ENCODE results near the gene ETHE1. TPM values are rescaled to one million over a fixed set of nuclear protein-coding genes. Genes with fewer than 3 reads are reported as not detected.

The ETHE1 gene
- total and polyA plus RNA-seq, 4 donors = 22.2 to 30.4 (median 24.9) TPM

DNA sequence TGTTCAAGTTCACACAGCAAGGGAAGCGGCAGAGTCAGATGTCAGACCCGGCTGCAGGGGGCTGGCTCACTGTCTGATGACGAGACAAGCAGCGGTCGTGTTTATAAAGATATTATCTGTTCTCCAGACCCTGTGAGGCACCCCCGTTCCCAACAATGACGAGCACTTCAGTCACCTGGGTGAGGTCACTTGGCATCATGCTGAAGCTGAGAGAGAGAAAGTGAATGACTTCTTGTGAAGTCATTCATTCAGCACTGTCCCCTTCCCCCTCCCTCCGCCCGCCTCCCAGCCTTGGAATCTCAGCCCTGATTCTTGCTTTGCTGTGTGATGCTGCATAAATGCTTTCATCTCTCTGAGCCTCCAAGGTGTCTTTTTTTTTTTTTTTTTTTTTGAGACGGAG lies 56.7 kb downstream of the ETHE1 start:
- Histone ChIP-seq H3K4me1 (ENCODE audit: control insufficient read depth, insufficient read depth, low read length) (peaks cover 11% of the 10 kb centered on the region), H3K9me3 (ENCODE audit: control insufficient read depth, insufficient read depth, low read length) (no peaks in the 10 kb centered on the region), H3K27me3 (ENCODE audit: control insufficient read depth, insufficient read depth, low read length) (peaks cover 10% of the 10 kb centered on the region), H3K36me3 (ENCODE audit: control insufficient read depth, insufficient read depth, low read length) (no peaks in the 10 kb centered on the region), H3K4me3 (ENCODE audit: low read depth, low read length) (no peak overlapping the region), H3K27ac (ENCODE audit: low read depth, low read length) (no peak overlapping the region)
- WGBS (ENCODE audit: insufficient coverage) = 47% methylated on average over 5 of the region's 10 CpGs
- no peak for DNase-seq (ENCODE audit: low read depth in 4 of 6, low spot score in 6 of 6)

DNA sequence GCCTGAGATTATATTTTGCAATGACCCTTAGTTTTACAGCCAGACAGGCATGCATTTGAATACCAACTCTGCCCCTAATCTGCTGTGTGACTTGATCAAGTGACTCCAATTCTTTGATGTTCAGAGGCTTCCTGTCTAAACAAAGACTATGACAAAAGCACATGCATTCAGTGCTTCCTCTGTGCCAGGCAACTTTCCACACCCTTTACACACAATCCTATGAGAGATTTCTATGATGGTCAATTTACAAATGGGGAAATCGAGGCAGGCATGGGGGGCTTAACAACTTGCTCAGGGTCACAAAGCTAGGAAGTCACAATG lies 57.9 kb downstream of the ETHE1 start:
- no peak overlapping the region for H3K4me3 ChIP-seq (ENCODE audit: low read depth, low read length)
- no peaks in the 10 kb centered on the region for H3K9me3 ChIP-seq (ENCODE audit: control insufficient read depth, insufficient read depth, low read length)
- no peak overlapping the region for H3K27ac ChIP-seq (ENCODE audit: low read depth, low read length)
- no CpG with 5 or more reads among the region's 1 CpG for WGBS (ENCODE audit: insufficient coverage)
- H3K27me3 ChIP-seq (ENCODE audit: control insufficient read depth, insufficient read depth, low read length) = peaks cover 19% of the 10 kb centered on the region
- H3K4me1 ChIP-seq (ENCODE audit: control insufficient read depth, insufficient read depth, low read length) = peaks cover 16% of the 10 kb centered on the region
- no peaks in the 10 kb centered on the region for H3K36me3 ChIP-seq (ENCODE audit: control insufficient read depth, insufficient read depth, low read length)
- no peak for DNase-seq (ENCODE audit: low read depth in 4 of 6, low spot score in 6 of 6)

DNA sequence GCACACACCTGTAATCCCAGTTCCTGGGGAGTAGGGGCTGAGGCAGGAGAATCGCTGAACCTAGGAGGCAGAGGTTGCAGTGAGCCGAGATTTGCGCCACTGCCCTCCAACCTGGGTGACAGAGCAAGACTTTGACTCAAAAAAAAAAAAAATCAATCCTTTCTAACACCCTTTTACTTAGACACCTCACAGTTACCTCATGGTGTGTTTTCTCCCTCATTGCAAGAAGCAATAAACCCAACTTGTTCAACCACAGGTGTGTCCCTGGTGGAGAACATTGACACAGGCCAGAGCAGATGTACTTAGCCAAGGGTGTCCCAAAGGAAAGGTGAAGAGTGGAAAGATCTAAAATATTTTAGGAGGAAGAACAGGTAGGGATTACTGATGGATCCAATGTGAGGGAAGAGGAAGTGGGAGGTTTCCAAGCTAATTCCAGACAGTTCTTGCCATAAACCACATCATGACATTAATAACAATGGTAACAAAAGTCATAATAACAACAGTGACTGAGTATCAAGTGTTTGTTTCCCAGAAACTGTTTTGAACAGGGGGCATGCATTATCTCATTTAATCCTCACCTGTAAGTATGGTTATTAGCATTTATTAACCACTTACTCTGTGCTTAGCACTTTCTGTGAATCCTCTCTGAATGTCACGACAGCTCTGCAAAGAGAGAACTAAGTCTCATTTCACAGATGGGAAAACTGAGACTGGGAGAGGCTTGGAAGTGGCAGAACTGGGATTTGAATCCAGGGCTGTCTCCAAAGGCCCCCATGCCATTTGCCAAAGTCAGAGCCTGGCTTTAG lies 58.4 kb downstream of the ETHE1 start:
- Histone ChIP-seq H3K27me3 (ENCODE audit: control insufficient read depth, insufficient read depth, low read length) (peaks cover 23% of the 10 kb centered on the region), H3K9me3 (ENCODE audit: control insufficient read depth, insufficient read depth, low read length) (no peaks in the 10 kb centered on the region), H3K4me3 (ENCODE audit: low read depth, low read length) (no peak overlapping the region), H3K4me1 (ENCODE audit: control insufficient read depth, insufficient read depth, low read length) (peaks cover 22% of the 10 kb centered on the region), H3K27ac (ENCODE audit: low read depth, low read length) (no peak overlapping the region), H3K36me3 (ENCODE audit: control insufficient read depth, insufficient read depth, low read length) (no peaks in the 10 kb centered on the region)
- WGBS (ENCODE audit: insufficient coverage) = 83% methylated on average over 2 of the region's 4 CpGs
- no peak for DNase-seq (ENCODE audit: low read depth in 4 of 6, low spot score in 6 of 6)

DNA sequence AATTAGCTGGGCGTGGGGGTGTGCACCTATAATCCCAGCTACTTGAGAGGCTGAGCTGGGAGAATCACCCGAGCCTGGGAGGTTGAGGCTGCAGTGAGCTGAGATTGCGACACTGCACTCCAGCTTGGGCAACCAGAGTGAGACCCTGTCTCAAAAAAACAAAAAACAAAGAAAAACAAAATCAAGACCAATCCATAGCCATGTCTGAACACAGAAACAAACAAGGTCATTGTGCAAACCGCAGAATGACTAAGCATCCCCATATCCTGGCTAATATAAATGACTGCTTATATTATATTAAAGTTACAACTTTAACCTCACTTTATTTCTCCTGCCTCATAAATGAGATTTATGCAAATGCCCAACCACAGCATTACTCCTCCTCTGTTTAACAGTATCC lies 59.3 kb downstream of the ETHE1 start:
- Histone ChIP-seq H3K36me3 (ENCODE audit: control insufficient read depth, insufficient read depth, low read length) (no peaks in the 10 kb centered on the region), H3K27ac (ENCODE audit: low read depth, low read length) (no peak overlapping the region), H3K9me3 (ENCODE audit: control insufficient read depth, insufficient read depth, low read length) (no peaks in the 10 kb centered on the region), H3K27me3 (ENCODE audit: control insufficient read depth, insufficient read depth, low read length) (peaks cover 27% of the 10 kb centered on the region), H3K4me1 (ENCODE audit: control insufficient read depth, insufficient read depth, low read length) (peaks cover 30% of the 10 kb centered on the region), H3K4me3 (ENCODE audit: low read depth, low read length) (no peak overlapping the region)
- WGBS (ENCODE audit: insufficient coverage) = 100% methylated on average over 1 of the region's 4 CpGs
- DNase-seq (ENCODE audit: low read depth in 4 of 6, low spot score in 6 of 6) = no peak

DNA sequence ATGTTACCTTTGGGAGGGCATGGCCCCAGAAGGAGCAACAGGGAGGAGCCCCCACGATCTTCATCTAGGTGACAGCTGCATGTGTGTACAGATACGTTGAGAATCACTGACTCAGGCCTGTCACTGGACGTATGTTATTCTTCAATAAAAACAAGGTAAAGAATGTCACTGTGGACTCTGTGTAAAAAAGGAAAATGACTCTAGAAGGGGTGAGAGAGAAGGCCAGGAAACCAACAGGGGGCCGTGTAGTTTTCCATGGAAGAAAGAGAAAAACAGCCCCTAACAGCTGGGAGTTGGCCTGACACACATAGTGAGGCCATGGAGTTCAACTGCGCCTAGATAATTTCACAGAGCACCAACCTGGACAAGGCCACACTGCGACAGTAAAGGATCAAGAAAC lies 59.7 kb downstream of the ETHE1 start:
- no peak overlapping the region for H3K27ac ChIP-seq (ENCODE audit: low read depth, low read length)
- 80% methylated on average over 5 of the region's 6 CpGs for WGBS (ENCODE audit: insufficient coverage)
- H3K9me3 ChIP-seq (ENCODE audit: control insufficient read depth, insufficient read depth, low read length) = no peaks in the 10 kb centered on the region
- no peak for DNase-seq (ENCODE audit: low read depth in 4 of 6, low spot score in 6 of 6)
- H3K4me3 ChIP-seq (ENCODE audit: low read depth, low read length) = no peak overlapping the region
- H3K36me3 ChIP-seq (ENCODE audit: control insufficient read depth, insufficient read depth, low read length) = no peaks in the 10 kb centered on the region
- peaks cover 30% of the 10 kb centered on the region for H3K4me1 ChIP-seq (ENCODE audit: control insufficient read depth, insufficient read depth, low read length)
- H3K27me3 ChIP-seq (ENCODE audit: control insufficient read depth, insufficient read depth, low read length) = peaks cover 27% of the 10 kb centered on the region

DNA sequence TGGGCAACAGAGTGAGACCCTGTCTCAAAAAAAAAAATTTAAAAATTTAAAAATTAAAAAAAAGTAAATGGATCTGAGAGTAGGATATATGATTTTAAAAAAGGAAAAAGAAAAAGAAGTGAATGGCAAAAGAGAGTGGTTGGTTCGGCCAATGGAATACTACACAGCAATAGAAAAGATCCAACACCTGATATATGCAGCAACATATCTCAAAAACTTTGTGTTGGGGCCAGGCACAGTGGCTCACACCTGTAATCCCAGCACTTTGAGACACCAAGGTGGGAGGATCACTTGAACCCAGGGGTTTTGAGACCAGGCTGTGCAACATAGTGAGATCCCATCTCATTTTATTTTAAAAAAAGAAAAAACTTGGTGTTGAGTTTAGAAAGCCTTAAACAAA lies 60.2 kb downstream of the ETHE1 start:
- no peak for DNase-seq (ENCODE audit: low read depth in 4 of 6, low spot score in 6 of 6)
- Histone ChIP-seq H3K27ac (ENCODE audit: low read depth, low read length) (no peak overlapping the region), H3K4me1 (ENCODE audit: control insufficient read depth, insufficient read depth, low read length) (peaks cover 30% of the 10 kb centered on the region), H3K27me3 (ENCODE audit: control insufficient read depth, insufficient read depth, low read length) (peaks cover 27% of the 10 kb centered on the region), H3K4me3 (ENCODE audit: low read depth, low read length) (no peak overlapping the region), H3K9me3 (ENCODE audit: control insufficient read depth, insufficient read depth, low read length) (no peaks in the 10 kb centered on the region), H3K36me3 (ENCODE audit: control insufficient read depth, insufficient read depth, low read length) (no peaks in the 10 kb centered on the region)
- WGBS (ENCODE audit: insufficient coverage) = no CpG with 5 or more reads among the region's 1 CpG

DNA sequence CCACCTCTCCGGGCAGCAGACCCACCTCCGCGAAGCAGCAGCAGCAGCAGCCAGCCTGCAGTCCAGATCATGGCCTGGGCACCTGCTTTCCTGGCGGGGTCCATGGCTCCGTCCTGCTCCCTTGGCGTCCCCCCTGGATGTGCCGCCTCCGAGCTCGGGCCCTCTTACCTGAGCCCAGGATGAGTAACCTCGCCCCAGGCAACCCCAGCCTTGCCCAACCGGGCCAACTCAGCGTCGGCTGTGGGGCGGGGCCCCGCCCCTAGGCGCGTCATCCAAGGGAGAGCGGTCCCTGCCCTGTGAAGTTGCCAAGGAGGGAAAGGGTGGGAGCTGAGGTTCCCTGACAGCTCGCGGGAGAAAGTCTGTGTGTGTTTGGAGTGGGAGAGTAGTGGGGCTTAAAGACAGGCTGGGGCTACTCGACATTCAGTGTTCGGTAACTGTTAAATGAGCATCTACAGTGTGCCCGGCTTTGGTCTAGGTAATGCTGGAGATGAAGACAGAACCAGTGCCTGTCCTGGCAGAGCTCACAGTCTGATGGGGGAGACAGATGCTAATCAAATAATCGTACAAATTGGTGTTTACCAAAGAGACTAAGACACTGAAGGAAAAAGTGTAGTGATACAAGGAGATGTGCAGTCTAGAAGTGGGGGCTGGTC lies 61.4 kb downstream of the ETHE1 start, which contains the start of gene LYPD3:
Gene LYPD3, minus strand, starts transcription at position 141 of the 653 bp plus-strand sequence. Its CDS starts 37 bp downstream, at position 104.
- Histone ChIP-seq H3K4me1 (ENCODE audit: control insufficient read depth, insufficient read depth, low read length) (peaks cover 30% of the 10 kb centered on the region), H3K4me3 (ENCODE audit: low read depth, low read length) (peak within 1 kb of the TSS; percentile 77), H3K36me3 (ENCODE audit: control insufficient read depth, insufficient read depth, low read length) (peaks cover 3% of the 10 kb centered on the region), H3K27me3 (ENCODE audit: control insufficient read depth, insufficient read depth, low read length) (peaks cover 27% of the 10 kb centered on the region), H3K9me3 (ENCODE audit: control insufficient read depth, insufficient read depth, low read length) (no peaks in the 10 kb centered on the region), H3K27ac (ENCODE audit: low read depth, low read length) (peak within 1 kb of the TSS; percentile 90)
- 24% methylated on average over 22 of the region's 24 CpGs for WGBS (ENCODE audit: insufficient coverage)
- no peak for DNase-seq (ENCODE audit: low read depth in 4 of 6, low spot score in 6 of 6)

DNA sequence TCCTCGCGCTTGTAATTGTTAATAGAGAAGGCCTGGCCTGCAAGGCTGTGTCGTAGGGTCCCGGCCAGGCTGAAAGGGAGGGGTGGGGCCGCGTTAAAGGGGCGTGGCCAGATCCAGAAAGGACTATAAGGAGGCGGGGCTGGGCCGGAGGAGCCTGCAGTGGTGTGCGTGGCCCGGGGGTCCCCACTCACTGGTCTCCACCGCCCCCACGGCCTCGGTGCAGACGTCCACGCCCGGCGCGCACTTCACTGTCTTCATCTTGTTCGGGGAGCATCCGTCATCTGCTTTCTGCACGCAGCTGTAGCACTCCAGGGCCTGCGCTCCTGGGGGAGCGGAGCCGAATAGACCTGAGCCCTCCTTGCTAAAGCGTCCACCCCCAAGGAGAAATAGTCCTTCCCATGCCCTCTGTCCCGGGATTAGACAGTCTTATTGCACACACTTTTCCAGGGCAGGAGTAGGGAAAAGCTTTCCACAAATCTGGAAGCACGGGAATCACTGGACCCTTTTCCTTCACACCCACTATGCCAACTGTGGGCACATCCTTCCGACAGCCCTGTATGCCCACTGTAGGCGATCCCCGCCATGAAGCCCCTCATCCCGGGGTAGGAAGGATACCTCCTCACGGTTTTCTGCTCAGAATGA lies 62.7 kb downstream of the ETHE1 start:
- no peak for DNase-seq (ENCODE audit: low read depth in 4 of 6, low spot score in 6 of 6)
- WGBS (ENCODE audit: insufficient coverage) = 5% methylated on average over 28 of the region's 33 CpGs
- Histone ChIP-seq H3K4me1 (ENCODE audit: control insufficient read depth, insufficient read depth, low read length) (peaks cover 30% of the 10 kb centered on the region), H3K36me3 (ENCODE audit: control insufficient read depth, insufficient read depth, low read length) (peaks cover 3% of the 10 kb centered on the region), H3K9me3 (ENCODE audit: control insufficient read depth, insufficient read depth, low read length) (no peaks in the 10 kb centered on the region), H3K4me3 (ENCODE audit: low read depth, low read length) (peak overlapping the region; percentile 77), H3K27ac (ENCODE audit: low read depth, low read length) (peak overlapping the region; percentile 90), H3K27me3 (ENCODE audit: control insufficient read depth, insufficient read depth, low read length) (peaks cover 27% of the 10 kb centered on the region)

DNA sequence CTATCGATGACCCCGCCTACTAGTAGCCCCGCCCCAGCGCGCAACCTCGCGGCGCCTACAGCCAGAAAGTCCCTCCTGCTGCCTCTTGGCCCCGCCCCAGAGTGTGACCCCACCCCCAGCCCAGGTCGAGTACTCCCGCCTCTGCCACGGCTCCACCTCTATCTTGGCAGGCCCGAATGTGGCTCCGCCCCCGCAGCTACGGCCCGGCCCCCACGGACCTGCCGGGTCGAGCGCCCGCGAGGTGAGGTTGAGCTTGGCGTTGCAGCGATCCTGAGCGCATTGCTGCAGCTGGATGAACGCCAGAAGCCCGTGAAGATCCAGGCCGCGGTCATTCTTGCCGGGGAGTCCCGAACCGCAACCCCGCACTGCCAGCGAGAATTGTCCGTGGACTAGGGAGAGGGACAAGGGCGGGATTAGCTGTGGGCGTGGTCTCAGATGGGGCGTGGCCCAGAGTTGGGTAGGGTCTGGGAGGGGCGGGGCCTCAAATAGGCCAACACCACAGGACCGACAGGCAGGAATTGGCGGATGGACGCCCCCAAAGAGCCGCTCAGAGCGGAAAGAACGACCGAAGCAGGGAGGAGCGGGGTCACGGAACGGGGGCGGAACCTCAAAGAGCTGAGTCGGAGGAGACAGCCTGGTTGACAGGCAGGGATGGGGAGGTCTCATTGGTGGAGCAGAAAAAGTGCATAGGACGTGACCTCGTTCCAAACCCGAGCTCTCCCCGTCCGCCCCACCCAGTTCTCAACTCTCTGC lies 63.4 kb downstream of the ETHE1 start:
- Histone ChIP-seq H3K27me3 (ENCODE audit: control insufficient read depth, insufficient read depth, low read length) (peaks cover 27% of the 10 kb centered on the region), H3K27ac (ENCODE audit: low read depth, low read length) (peak overlapping the region; percentile 90)
- WGBS (ENCODE audit: insufficient coverage) = under 1% methylated on average over 52 of the region's 57 CpGs

More for the DNA sequence above, 63.4 kb downstream of the ETHE1 start:
- Histone ChIP-seq H3K4me3 (ENCODE audit: low read depth, low read length) (peak overlapping the region; percentile 77), H3K36me3 (ENCODE audit: control insufficient read depth, insufficient read depth, low read length) (peaks cover 3% of the 10 kb centered on the region), H3K4me1 (ENCODE audit: control insufficient read depth, insufficient read depth, low read length) (peaks cover 30% of the 10 kb centered on the region), H3K9me3 (ENCODE audit: control insufficient read depth, insufficient read depth, low read length) (no peaks in the 10 kb centered on the region)
- peak; percentile 69 to 96 (median 82) for DNase-seq (ENCODE audit: low read depth in 4 of 6, low spot score in 6 of 6)
